Activated naive CD8-positive, alpha-beta T cell treated with anti-CD3 and anti-CD28 coated beads for 36 hours (primary cell): ENCODE data around the gene CHP2. TPM values are rescaled to one million over a fixed set of nuclear protein-coding genes. Genes with fewer than 3 reads are reported as not detected.
"Not testable (repeated sequence)": the region's sequence is repeated elsewhere in the genome, so short reads cannot be mapped to it uniquely, and the experiment has no call there.

ENCODE experiments used
- DNase-seq: peaks from one replicate; pipeline ENCODE4 v3.0.0; 2021
- H3K27ac Mint-ChIP-seq: one replicate; pipeline ENCODE4 v1.8.0; 2022; ENCODE audit warnings: mild to moderate bottlenecking, moderate library complexity, mixed read lengths
- H3K27me3 Mint-ChIP-seq: one replicate; pipeline ENCODE4 v1.8.0; 2022; ENCODE audit warnings: mild to moderate bottlenecking, mixed read lengths
- H3K36me3 Mint-ChIP-seq: one replicate; pipeline ENCODE4 v1.8.0; 2021; ENCODE audit warnings: mild to moderate bottlenecking, mixed read lengths
- H3K4me1 Mint-ChIP-seq: one replicate; pipeline ENCODE4 v1.8.0; 2021; ENCODE audit warnings: mixed read lengths
- H3K4me3 Mint-ChIP-seq: one replicate; pipeline ENCODE4 v1.8.0; 2022; ENCODE audit warnings: mild to moderate bottlenecking, moderate library complexity, mixed read lengths
- H3K9me3 Mint-ChIP-seq: one replicate; pipeline ENCODE4 v1.8.0; 2022; ENCODE audit warnings: mixed read lengths
- total RNA-seq, 2 experiments: library from RNA; stranded (reverse); gene quantifications; one replicate each; pipeline ENCODE4 v1.2.3, GENCODE V29; 2021

Gene CHP2
- total RNA-seq, 2 experiments from 2014 or later, result not detected

DNA sequence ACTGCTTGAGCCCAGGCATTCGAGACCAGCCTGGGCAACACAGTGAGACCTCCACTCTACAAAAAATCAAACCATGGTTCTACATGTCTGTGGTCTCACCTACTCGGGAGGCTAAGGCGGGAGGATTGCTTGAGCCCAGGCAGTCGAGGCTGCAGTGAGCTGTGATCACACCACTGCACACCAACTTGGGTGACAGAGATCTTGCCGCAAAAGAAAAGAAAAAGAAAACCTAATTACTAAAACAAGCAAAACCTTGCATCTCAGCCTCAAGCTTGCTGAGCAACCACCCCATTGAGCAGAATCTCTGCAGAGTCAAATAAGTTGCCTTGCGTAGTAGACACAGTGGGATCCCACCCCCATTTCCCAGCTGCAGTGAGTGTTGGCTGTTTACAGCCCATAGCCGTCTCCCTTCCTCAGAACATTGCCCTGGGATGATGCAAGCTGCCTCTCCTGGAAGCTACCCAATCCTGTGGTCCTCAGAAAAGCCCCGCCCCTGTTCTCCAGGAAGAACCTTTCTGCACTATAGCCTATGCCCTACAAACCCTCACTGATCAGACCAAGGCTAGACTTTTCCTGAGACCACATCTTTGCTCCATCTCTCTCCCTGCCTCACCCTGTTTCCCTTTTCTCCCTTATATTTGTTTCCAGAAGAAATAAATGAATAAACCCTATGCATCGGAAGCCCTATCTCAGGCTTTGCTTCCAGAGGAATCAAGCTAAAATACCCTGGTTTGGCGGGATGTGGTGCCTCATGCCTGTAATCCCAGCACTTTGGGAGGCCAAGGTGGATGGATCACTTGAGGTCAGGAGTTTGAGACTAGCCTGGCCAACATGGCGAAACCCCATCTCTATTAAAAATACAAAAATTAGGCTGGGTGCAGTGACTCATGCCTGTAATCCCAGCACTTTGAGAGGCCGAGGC lies 25.1 kb upstream of the CHP2 start:
- Mint-ChIP-seq H3K4me1 (peaks cover 6% of the 10 kb centered on the region), H3K27ac (no peak overlapping the region), H3K4me3 (no peak overlapping the region), H3K36me3 (no peaks in the 10 kb centered on the region), H3K27me3 (peaks cover 13% of the 10 kb centered on the region), H3K9me3 (no peaks in the 10 kb centered on the region)
- DNase-seq, result no peak

DNA sequence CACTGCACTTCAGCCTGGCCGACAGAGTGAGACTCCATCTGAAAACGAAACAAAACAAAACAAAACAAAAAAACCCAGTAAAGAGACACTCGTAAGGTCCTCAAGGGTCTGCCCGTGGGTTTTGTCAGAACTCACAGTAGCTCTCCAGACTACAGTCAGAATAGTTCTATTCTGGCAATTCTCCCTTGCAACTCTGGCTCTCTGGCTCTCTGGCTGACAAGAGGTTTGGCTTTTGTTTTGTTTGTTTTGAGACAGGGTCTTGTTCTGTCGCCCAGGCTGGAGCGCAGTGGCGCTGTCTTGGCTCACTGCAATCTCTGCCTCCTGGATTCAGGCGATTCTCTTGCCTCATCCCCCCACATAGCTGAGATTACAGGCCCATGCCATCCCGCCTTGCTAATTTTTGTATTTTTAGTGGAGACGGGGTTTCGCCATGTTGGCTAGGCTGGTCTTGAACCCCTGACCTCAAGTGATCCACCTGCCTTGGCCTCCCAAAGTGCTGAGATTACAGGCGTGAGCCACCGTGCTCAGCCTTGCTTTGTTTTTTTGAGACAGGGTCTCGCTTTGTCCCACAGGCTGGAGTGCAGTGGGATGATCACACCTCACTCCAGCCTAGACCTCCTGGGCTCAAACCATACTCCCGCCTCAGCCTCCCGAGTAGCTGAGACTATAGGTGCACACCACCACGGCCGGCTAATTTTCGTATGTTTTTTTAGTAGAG lies 20.5 kb upstream of the CHP2 start:
- no peak overlapping the region for H3K4me3 Mint-ChIP-seq
- H3K9me3 Mint-ChIP-seq, result no peaks in the 10 kb centered on the region
- DNase-seq, result no peak
- H3K27me3 Mint-ChIP-seq, result peaks cover 8% of the 10 kb centered on the region
- no peaks in the 10 kb centered on the region for H3K36me3 Mint-ChIP-seq
- no peak overlapping the region for H3K27ac Mint-ChIP-seq
- peaks cover 9% of the 10 kb centered on the region for H3K4me1 Mint-ChIP-seq

DNA sequence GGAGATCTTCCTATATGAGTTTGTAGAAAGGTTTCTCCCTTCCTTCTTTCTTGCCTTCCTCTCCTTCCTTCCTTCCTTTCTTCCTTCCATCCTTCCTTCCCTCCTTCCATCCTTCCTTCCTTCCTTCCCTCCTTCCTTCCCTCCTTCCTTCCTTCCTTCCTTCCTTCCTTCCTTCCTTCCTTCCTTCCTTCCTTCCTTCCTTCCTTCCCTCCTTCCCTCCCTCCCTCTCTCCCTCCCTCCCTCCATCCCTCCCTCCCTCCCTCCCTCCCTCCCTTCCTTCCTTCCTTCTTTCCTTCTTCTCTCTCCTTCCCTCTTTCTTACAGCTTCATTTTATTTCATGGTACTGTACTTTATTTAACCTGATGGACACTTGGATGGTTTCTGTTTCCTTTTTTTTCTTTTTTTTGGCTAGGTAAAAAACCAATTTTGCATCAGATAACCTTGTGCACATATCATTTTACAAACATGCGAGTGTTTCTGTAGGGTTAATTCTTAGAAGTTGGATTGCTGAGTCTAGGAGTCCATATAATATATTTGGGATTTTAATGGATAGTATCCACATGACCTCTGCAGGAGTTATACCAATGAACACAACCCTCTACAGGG lies 17.3 kb upstream of the CHP2 start:
- H3K27ac Mint-ChIP-seq, DNase-seq, H3K27me3 Mint-ChIP-seq, H3K4me3 Mint-ChIP-seq, H3K9me3 Mint-ChIP-seq, H3K4me1 Mint-ChIP-seq, H3K36me3 Mint-ChIP-seq: not testable (repeated sequence)

DNA sequence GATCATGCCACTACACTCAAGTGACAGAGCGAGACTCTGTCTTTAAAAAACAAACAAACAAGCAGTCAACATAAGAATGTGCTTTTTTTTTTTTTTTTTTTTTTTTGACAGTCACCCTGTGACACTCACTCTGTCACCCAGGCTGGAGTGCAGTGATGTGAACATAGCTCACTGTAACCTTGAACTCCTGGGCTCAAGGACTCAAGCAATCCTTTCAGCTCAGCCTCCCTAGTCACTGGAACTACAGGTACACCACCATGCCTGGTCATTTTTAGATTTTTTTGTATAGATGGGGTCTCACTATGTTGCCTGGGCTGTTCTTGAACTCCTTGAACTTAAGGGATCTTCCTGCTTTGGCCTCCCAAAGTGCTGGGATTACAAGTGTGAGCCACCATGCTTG lies 15.3 kb upstream of the CHP2 start:
- no peak overlapping the region for H3K27ac Mint-ChIP-seq
- DNase-seq, result no peak
- no peaks in the 10 kb centered on the region for H3K9me3 Mint-ChIP-seq
- H3K27me3 Mint-ChIP-seq, result peaks cover 12% of the 10 kb centered on the region
- no peak overlapping the region for H3K4me3 Mint-ChIP-seq
- no peaks in the 10 kb centered on the region for H3K36me3 Mint-ChIP-seq
- H3K4me1 Mint-ChIP-seq, result peaks cover 6% of the 10 kb centered on the region

DNA sequence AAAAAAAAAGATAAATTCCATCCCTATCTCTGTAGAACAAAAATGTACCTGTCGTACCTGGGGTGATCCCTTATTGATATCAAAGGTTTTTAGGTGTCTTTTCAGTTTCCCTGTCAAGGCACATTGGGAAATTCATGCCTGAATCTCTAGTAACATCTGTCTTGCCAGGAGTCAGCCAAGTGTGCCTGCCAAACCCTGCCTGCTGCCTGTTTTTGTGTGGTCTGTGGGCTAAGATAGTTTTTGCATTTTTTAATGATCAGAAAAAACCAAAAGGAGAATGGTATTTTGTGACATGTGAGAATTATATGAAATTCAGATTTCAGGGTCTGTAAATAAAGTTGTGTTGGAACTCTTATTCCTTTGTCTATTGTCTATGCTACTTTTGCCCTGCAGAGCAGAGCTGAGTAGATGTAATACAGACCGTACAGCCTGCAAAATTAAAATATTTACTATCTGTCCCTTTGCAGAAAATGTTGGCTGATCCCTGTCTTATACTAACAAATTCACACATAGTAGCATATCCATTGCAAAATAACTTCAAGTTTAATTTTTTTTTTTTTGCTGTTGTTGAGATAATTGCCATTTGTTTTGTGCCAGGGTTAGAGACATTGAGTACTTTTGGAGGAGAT lies 13.0 kb upstream of the CHP2 start:
- no peaks in the 10 kb centered on the region for H3K4me1 Mint-ChIP-seq
- peaks cover 20% of the 10 kb centered on the region for H3K27me3 Mint-ChIP-seq
- H3K4me3 Mint-ChIP-seq, result no peak overlapping the region
- no peak for DNase-seq
- H3K36me3 Mint-ChIP-seq, result no peaks in the 10 kb centered on the region
- no peaks in the 10 kb centered on the region for H3K9me3 Mint-ChIP-seq
- H3K27ac Mint-ChIP-seq, result no peak overlapping the region

DNA sequence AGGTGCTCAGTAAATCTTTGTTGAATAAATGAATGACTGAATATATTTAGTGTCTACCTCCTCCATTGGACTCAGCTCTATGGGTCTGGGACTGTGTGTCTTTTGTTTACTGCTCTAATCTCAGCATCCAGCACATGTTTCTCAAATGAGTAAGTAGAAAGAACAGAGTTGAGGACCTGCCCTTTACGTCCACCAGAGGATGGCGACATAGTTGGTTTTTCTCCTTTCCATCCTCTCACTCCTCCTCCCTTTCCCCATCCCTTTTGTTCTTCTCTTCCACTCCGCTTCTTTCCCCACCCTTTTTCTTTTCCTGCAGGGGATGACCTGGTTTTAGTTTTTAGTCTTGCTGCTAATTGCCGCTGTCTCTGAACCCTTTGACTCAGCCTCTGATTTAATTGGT lies 12.1 kb upstream of the CHP2 start:
- Mint-ChIP-seq H3K27me3 (peaks cover 20% of the 10 kb centered on the region), H3K36me3 (no peaks in the 10 kb centered on the region), H3K27ac (no peak overlapping the region), H3K9me3 (no peaks in the 10 kb centered on the region), H3K4me3 (no peak overlapping the region), H3K4me1 (no peaks in the 10 kb centered on the region)
- no peak for DNase-seq

DNA sequence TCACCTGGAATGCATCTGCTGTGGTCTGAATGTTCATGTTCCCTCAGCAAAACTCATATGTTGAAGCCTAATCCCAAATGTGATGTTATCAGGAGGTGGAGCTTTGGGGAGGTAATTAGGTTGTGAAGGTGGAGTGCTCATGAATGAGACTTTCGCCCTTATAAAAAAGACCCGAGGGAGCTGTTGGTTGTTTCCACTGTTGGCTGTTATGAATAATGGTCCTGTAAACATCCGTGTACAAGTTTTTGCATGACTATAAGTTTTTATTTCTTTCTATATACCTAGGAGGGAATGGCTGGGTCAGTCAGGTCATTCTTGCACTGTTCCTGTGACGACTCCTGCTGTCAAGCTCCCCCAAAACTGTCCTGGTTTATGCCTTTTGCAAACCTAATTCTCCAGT lies 9.6 kb upstream of the CHP2 start:
- H3K27ac Mint-ChIP-seq, result no peak overlapping the region
- H3K4me1 Mint-ChIP-seq, result no peaks in the 10 kb centered on the region
- no peaks in the 10 kb centered on the region for H3K36me3 Mint-ChIP-seq
- H3K9me3 Mint-ChIP-seq, result no peaks in the 10 kb centered on the region
- peaks cover 17% of the 10 kb centered on the region for H3K27me3 Mint-ChIP-seq
- H3K4me3 Mint-ChIP-seq, result no peak overlapping the region
- DNase-seq, result no peak

DNA sequence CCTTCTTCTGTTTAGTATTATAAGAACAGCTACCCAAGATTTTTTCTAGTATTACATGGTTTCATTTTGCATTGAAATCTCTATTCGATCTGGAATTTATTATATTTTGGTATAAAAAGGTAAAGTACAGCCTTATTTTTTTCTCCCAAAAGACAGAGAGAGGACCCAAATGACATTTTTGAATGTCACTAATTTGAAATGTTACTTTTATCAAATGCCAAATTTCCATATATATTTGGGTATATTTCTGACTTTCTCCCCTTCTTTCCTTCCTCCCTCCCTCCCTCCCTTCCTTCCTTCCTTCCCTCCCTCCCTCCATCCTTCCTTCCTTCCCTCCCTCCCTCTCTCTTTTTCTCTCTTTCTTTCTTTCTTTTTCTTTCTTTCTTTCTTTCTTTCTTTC lies 6.2 kb upstream of the CHP2 start:
- Mint-ChIP-seq H3K9me3 (no peaks in the 10 kb centered on the region), H3K36me3 (no peaks in the 10 kb centered on the region), H3K27me3 (peaks cover 34% of the 10 kb centered on the region), H3K4me1 (no peaks in the 10 kb centered on the region), H3K27ac (no peak overlapping the region), H3K4me3 (no peak overlapping the region)
- no peak for DNase-seq

DNA sequence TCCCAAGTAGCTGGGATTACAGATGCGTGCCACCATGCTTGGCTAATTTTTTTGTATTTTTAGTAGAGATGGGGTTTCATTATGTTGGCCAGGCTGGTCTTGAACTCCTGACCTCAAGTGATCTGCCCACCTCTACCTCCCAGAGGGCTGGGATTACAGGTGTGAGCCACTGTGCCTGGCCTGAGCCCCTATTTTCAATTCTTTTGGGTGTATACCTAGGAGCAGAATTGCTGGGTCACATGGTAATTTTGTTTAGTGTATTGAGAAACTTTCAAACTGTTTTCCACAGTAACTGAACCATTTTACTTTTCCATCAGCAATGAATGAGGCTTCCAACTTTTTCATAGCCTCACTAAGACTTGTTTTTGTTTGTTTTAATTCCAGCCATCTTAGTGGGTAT lies 3.8 kb upstream of the CHP2 start:
- H3K4me1 Mint-ChIP-seq, H3K36me3 Mint-ChIP-seq, H3K4me3 Mint-ChIP-seq, H3K27ac Mint-ChIP-seq, DNase-seq, H3K9me3 Mint-ChIP-seq: not testable (repeated sequence)
- peaks cover 38% of the 10 kb centered on the region for H3K27me3 Mint-ChIP-seq

DNA sequence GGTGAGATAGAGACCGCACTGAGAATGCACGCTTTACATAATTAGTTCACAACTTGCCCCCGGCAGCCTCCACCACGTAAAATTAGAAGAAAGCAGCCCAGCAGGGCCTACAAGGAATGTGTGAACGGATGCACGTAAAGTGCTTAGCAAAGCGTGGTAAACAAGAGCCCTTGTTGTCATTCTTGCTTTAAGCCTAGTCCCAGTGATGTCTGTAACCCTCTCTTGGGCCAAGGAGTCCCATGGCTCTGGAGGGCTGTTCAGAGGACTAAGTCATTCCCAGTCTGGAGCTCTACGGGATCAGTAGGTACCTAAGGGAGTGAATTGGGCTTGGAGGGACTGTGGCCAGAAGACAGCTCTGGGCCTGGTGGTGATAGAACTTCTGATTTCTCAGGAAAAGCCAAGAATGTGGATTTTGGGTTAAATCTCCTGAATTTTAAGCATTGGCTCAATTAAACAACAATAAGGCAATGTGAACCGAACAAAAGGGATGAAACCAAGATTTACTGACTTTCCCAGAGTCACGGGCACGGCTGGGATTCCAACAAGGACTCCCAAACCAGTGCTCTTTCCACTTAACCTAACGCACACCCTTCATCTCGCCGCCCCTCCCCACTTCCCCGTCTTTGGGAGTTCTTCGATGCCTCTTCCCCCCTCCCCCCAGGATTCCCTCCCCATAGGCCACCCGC lies 775 bp upstream of the CHP2 start:
- no peak overlapping the region for H3K27ac Mint-ChIP-seq
- no peaks in the 10 kb centered on the region for H3K4me1 Mint-ChIP-seq
- no peaks in the 10 kb centered on the region for H3K9me3 Mint-ChIP-seq
- peaks cover 63% of the 10 kb centered on the region for H3K27me3 Mint-ChIP-seq
- DNase-seq, result no peak
- H3K4me3 Mint-ChIP-seq, result no peak overlapping the region
- no peaks in the 10 kb centered on the region for H3K36me3 Mint-ChIP-seq

DNA sequence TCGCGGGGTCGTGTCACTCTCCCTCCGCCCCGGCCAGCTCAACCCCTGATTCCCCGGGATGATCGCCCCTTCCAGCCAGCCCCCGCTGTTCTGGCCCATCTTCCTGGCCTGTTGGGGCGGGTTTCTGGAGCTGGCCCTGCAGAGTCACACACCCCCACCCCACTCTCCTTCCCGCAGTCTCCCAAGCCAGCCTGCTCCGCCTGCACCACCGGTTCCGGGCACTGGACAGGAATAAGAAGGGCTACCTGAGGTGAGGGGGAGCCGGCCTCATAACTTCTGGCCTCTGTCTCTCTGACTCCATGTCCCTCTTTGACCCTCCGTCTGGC lies 621 bp downstream of the CHP2 start:
- H3K27ac Mint-ChIP-seq, result no peak overlapping the region
- no peaks in the 10 kb centered on the region for H3K9me3 Mint-ChIP-seq
- no peaks in the 10 kb centered on the region for H3K36me3 Mint-ChIP-seq
- DNase-seq, result no peak
- H3K4me1 Mint-ChIP-seq, result no peaks in the 10 kb centered on the region
- H3K4me3 Mint-ChIP-seq, result no peak overlapping the region
- H3K27me3 Mint-ChIP-seq, result peaks cover 68% of the 10 kb centered on the region

DNA sequence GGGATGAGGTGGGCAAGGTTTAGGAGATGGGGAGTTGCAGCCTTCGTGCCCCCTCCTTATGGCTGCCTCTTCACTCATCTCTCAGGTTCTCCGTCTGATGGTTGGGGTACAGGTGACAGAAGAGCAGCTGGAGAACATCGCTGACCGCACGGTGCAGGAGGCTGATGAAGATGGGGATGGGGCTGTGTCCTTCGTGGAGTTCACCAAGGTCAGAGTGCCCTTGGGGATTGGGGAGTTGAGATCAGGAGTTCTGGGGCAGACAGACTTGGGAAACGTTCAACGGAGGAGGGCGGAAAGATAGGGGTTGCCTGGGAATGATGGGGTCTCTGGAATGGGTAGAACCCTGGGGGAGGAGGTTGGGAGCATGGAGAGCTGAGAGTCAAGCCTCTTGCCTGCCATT lies 2.3 kb downstream of the CHP2 start:
- peaks cover 70% of the 10 kb centered on the region for H3K27me3 Mint-ChIP-seq
- no peaks in the 10 kb centered on the region for H3K9me3 Mint-ChIP-seq
- H3K27ac Mint-ChIP-seq, result no peak overlapping the region
- no peak for DNase-seq
- no peaks in the 10 kb centered on the region for H3K36me3 Mint-ChIP-seq
- H3K4me1 Mint-ChIP-seq, result no peaks in the 10 kb centered on the region
- no peak overlapping the region for H3K4me3 Mint-ChIP-seq

DNA sequence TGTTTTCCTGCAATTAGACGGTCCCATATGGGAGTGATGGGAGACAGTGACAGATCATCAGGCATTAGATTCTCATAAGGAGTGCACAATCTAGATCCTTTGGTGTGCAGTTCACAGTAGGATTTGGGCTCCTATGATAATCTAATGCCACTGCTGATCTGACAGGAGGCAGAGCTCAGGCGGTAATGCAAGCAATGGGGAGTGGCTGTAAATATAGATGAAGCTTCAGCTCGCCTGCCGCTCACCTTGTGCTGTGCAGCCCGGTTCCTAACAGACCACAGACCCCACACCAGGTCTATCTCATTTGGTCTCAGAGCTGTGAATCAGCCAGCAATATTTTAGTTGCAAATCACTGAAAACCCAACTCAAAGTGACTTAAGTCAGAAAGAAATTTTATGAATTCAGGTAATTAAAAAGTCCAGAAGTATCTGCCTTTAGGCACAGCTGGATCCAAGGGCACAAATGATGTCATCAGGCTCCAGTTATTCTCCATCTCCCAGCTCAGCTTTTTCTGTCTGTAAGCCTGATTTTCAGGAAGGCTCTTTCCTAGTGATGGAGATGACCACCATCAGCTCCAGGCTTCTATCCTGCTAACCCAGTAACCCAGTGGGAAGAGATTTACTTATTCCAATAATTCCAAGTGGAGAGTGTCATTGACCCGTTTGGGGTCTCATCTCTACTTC lies 3.3 kb downstream of the CHP2 start:
- no peak overlapping the region for H3K27ac Mint-ChIP-seq
- H3K4me3 Mint-ChIP-seq, result no peak overlapping the region
- H3K36me3 Mint-ChIP-seq, result no peaks in the 10 kb centered on the region
- DNase-seq, result no peak
- H3K9me3 Mint-ChIP-seq, result no peaks in the 10 kb centered on the region
- H3K27me3 Mint-ChIP-seq, result peaks cover 63% of the 10 kb centered on the region
- H3K4me1 Mint-ChIP-seq, result no peaks in the 10 kb centered on the region

DNA sequence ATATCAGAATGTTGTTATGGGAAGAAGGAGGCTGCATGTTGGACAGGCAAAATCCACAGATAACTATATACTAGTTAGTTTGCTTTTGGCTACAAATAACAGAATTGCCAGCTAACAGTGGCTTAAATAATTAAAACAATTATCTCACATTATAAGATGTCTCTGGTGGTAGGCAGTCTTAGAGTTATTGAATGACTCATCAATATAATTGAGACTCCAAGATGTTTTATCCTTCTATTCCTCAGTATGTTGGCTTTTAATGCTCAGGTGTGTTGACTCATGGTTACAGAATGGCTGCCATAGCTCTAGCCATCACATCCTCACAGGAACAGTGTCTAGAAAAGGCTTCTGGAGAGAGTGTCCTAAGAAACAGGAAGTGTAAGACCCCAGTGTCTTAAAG lies 11.1 kb downstream of the CHP2 start:
- H3K4me3 Mint-ChIP-seq, result no peak overlapping the region

More for the DNA sequence above, 11.1 kb downstream of the CHP2 start:
- H3K9me3 Mint-ChIP-seq, result no peaks in the 10 kb centered on the region
- H3K36me3 Mint-ChIP-seq, result no peaks in the 10 kb centered on the region
- no peaks in the 10 kb centered on the region for H3K4me1 Mint-ChIP-seq
- H3K27me3 Mint-ChIP-seq, result peaks cover 7% of the 10 kb centered on the region
- DNase-seq, result no peak
- no peak overlapping the region for H3K27ac Mint-ChIP-seq
